Erythroblast (primary cell): Measurements from ENCODE around the gene SLA2.

Experiments used
- GATA1 ChIP-seq: IDR thresholded peaks from 2 replicates; pipeline ENCODE4 v1.6.1; 2011; ENCODE audit warnings: low read depth, mild to moderate bottlenecking, control low read depth, low read length, moderate library complexity
- POLR2A ChIP-seq: IDR thresholded peaks from 2 replicates; pipeline ENCODE4 v1.6.1; 2011; ENCODE audit warnings: mild to moderate bottlenecking, low read length

GRCh38 chr20:36655004-36655403 lies 9.0 kb upstream of the SLA2 start:
- TF ChIP-seq POLR2A (no peak), GATA1 (no peak)
